ENCODE data around the gene GRM7. TPM values are rescaled to one million over a fixed set of nuclear protein-coding genes. Genes with fewer than 3 reads are reported as not detected.

The GRM7 gene
- polyA plus RNA-seq, 12 donors = 0.04 to 0.45 (median 0.19) TPM; not detected in 8

GRCh38 chr3:7305561-7305960 lies 444.6 kb downstream of the GRM7 start:
- DNase-seq = no peak

DNA sequence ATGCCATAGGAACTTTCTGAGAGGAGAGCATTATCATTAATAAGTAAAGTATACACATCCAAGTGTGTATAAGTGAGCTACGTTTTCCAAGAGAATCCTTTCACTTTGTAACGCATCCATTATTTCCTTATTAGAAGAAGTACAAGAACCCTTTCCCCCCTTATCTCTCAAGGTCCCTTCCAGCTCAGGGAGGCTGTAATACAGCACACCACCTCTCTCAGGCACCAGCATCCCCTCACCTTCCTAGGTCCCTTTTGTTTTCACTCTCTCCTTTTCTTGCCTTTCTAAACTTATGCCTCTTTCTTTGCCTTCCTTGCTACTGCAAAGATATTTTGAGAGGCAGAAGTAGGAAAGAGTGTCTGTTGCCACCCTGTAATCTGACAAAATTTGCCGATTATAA lies 446.0 kb downstream of the GRM7 start:
- DNase-seq = no peak

GRCh38 chr3:7307410-7307809 lies 446.5 kb downstream of the GRM7 start:
- DNase-seq = no peak

- peak; percentile 55 for DNase-seq
Observed at GRCh38 chr3:7309641-7310102, 448.8 kb downstream of the GRM7 start.

DNA sequence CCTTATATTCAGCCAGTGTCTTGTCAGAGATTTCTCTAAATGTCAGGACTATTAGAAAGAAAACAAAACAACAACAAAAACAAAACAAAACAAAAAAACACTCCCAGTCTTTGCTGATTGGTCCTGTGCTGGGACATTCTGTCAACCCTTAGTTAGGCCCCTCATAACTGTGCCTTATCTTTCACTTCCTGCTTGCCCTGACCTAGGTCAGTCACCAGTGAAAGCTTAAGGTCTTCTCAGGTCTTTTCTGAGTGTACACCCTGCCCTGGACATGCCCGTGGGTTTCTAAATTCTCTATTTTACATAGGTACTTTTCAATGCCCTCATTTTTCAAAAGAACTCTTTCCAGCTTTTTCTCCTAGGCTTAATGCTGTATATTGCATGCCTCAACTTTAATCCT lies 454.1 kb downstream of the GRM7 start:
- DNase-seq = no peak

DNA sequence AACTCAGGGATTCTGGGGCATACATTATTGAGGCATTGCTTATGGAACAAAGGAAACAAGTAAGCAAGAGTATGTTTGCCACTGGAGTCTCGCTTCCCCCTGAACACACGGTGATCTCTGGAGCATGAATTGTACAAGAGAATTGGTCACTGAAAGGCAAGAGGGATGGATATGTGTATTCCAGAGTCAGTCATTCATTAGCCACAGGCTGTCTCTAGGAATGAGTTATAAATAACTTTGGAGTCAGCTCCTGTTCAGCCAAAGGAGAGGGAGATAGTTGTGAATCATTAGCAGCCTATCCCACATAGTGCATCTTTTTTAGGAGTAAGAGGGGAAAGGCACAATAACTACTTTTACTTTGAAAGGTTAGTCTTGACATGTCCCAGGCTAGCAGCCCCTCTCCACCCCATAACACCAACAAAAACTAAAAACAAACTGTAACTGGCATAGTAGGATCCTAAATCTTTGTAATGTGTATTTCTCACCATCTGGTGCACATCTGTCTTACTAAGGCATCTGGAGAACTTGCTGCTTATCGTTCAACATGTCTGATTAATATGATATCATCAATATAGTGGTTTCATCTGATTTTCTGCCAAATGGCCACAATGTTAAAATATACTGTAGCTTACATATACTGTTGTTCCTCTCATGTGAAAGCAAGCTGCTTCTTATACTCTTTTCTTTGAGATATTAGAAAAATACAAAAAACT lies 462.2 kb downstream of the GRM7 start:
- no peak for DNase-seq

DNA sequence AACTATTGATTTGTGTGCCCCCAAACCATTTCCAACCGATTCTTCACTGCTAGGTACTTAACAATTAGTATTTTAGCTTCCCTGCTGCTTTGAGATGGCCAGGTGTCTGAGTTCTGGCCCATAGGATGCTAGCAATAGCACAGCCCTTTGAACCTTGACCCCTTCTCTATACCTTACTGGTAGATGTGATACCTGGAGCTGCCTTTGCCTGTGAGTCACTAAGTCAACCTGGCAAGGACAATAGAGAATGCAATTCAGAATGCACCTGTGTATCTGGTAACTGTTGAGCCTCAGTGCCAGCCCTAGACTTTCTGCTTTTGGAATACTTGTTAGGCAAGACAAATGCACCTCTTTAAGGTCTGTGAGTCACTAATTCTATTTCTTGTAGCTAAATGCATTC lies 467.4 kb downstream of the GRM7 start:
- DNase-seq = no peak

DNA sequence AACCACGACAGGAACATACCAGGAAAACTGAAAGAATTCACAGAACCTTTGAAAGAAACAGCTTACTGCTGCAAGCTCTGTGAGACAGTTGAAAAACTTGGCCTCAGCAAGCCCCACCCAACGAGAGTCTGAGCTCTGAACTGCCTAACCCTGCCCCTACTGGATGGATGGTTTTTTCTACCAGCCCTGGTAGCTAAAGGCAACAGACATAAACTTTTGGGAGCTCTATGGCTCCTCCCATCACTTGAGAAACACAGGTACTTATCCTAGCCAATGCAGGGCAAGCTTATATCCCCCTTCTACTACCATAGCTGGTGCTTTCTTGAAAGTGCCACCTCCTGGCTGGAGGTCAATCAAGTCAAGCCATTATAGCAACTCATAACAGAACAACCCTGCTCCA lies 471.8 kb downstream of the GRM7 start:
- DNase-seq = no peak

GRCh38 chr3:7333125-7333524 lies 472.2 kb downstream of the GRM7 start:
- no peak for DNase-seq

GRCh38 chr3:7340795-7341194 lies 479.9 kb downstream of the GRM7 start:
- DNase-seq = no peak

- DNase-seq = no peak
Observed at GRCh38 chr3:7346364-7346763, 485.4 kb downstream of the GRM7 start.

DNA sequence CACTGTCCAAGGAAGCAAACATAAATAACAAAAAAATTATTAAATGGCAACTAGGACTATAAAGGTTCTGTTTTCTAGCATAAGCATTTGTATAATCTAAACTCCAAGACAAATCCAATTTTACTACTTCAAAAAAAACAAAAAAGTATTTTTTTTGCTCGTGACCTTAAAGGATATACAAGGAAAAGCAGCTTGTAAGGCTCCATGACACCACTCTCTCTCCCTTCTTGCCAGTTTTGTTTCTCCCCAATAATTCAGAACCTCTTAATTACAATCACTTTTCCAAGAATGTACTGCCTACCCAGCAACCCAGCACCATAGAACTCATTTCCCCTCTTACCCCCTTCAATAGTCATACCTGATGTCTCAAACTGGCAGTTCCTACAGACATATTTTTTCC lies 496.2 kb downstream of the GRM7 start:
- no peak for DNase-seq

DNA sequence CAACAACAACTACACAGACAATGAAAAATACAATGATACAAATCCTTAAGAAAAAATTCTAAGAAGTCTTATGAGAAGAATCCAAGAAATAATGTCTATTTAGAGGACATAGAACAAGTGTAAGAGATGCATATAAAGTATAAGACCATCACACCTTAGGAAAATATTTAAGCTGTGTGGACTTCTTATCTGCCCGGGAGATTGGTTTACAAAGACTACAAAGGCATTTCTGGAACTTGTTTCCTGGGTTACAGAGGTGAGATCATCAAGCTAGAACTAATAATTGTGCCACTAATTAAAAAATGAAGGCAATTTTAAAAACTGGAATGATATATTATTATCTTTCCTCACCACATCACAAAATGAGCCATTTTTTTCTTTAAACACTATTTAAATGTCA lies 507.1 kb downstream of the GRM7 start:
- DNase-seq = no peak

GRCh38 chr3:7368597-7368996 lies 507.7 kb downstream of the GRM7 start:
- DNase-seq = no peak

- no peak for DNase-seq
Observed at GRCh38 chr3:7371693-7372572, 511.0 kb downstream of the GRM7 start.

DNA sequence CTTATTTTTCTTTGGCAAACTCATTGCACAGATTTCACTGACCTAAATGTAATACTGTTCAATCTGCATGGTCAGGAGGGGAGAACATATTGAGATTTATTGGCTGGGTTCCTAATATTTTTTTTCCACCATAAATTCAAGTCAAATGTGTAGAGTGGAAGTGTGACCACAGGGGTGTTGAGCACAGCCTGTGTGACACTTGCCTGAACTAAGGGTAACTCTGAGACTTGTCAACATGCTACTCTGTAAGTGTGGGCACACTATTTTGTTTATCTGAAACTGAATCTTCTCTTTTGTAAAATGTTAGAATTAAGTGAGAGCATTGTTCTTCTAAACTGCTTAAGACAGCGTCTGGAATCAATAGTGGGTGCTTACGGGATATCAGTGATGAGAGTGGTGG lies 516.2 kb downstream of the GRM7 start:
- DNase-seq = no peak

DNA sequence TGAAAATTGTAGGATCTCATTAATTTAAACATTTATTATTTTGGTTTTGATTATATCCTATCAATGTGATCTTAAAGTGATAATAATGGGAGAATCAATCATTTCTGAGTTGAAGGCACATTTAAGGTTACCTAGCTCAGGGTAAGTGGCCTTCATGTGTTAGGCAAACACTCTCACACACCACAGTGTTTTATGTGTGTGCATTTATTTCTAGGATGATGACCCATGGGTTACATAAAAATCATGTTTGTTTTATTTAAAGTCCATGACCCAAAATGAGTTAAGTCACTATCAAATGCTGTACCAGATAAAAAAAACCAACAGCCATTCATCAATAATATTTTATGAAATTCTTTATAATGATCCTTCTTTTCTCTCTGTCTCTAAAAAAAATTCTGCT lies 520.8 kb downstream of the GRM7 start:
- no peak for DNase-seq

DNA sequence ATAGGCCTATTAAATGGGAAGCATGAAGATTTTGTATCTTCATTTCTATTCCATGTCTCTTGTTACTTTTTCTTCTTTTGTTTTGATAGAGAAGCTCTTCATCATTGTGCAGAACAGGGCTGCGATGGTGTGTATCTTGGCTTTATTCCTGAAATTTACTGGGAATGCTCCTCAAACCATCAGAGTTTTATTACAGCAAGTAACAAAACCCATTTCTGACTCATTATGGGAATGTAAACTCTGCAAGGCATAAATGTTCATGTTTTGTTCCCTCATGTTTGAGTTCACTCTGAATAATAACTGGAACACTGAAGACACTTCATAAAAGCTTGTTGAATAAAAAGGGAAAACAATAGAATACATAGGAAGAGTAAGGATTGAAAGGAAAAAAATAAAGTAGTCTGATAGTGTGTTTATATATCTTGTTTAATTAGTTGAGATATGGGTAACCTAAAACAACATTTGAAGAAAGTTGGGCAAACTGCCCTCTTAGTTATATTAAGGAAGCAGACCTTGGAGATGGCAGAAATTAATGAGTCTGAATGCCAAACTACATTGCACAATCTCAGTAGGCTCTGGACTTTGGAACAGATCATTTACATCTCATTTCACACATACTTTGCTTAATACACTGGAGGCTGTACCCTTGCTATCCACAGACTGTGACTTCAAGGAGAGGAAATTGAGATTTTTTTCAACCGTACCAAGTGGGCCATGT lies 521.5 kb downstream of the GRM7 start:
- DNase-seq = no peak

DNA sequence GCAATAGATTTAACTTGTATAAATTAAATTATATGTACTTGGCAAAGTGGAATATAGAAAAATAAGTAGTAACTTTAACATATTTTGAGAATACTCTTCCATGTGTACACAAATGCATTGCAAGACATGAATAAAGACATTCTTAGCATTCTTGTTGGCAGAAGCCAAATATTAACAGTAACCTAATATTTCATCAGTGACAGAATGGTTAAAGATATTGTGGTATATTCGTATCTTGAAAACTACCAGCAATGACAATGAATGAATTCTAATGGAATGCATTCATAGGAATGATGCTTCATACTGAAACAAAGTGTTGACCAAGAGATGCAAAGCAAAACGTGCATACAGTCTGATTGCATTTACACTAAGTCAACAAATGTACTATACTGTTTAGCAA lies 524.7 kb downstream of the GRM7 start:
- no peak for DNase-seq

GRCh38 chr3:7388026-7388425 lies 527.1 kb downstream of the GRM7 start:
- DNase-seq = no peak

- DNase-seq = no peak
Observed at GRCh38 chr3:7392206-7392605, 531.3 kb downstream of the GRM7 start.

DNA sequence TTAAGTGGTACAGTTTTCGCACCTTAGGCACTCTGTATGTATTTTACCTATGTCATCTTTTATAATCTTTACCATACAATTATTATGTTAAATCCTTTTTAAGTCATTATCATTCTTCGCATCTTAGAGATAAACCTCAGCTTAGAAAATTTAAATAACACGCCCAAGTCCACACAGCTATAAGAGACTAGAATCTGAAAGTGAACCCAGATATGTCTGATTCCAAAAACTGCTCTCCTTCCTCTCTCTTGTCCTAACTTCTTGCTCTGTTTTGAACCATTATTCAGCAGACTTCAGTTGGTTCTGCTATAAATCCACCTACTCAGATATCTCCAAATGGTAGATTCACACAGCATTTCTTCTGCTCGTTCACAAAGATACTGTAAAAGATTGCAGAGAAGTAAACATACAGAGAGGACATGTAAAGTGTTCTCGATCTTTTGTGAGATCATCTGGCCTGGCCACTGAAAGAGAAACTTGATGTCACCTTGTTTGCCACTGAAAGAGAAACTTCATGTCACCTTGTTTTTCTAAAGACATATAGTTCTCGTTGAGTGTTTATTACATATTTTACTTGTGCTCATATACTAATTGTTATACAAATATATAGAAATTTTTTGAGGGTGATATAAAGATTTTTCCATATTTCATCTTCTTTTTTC lies 533.2 kb downstream of the GRM7 start:
- DNase-seq = no peak

All from muscle of arm (tissue), 12 donors.